Measurements from ENCODE around the gene PTPMT1.

Gene PTPMT1

GRCh38 chr11:47565340-47566148, at the start of gene PTPMT1:
Gene PTPMT1, plus strand, starts transcription at chr11:47565599. Its CDS starts 24 bp downstream, at chr11:47565623.
- TF ChIP-seq CTCF (IDR thresholded peaks at IDR 0.05; ENCODE audit: low read depth, low read length) (no peak), EZH2phosphoT487 (IDR thresholded peaks at IDR 0.05; ENCODE audit: low read depth) (no peak)
- peaks cover 55% of the 10 kb centered on the region for H3K79me2 ChIP-seq (ENCODE audit: low read length)

DNA sequence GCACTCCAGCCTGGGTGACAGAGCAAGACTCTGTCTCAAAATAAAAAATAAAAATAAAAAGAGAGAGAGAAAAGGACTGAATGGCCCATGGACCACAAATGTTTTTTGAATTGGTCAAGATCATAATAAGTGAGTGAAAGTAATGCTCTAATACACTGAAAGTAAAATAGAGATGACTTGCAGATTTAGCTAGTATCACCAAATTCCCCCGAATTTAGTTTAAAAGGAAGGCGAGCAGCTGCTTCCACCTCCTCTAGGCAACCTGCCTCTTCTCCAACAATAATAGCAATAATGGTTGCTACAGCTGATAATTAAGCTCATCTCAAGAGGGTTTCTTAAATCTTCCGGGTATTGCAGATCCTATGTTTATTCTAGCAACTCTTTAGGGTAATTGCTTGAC, 49.2 kb upstream of the PTPMT1 start:
- Histone ChIP-seq H3K4me3 (ENCODE audit: low read length) (peak overlapping the region; percentile 75), H3K27ac (ENCODE audit: low read length) (peak overlapping the region; percentile 98), H3K79me2 (ENCODE audit: low read length) (peaks cover 95% of the 10 kb centered on the region), H3K4me2 (ENCODE audit: low read length) (peak overlapping the region; percentile 72), H3K4me1 (ENCODE audit: low read length) (peaks cover 77% of the 10 kb centered on the region), H3K9ac (ENCODE audit: low read length) (peak overlapping the region; percentile 76), H3K27me3 (ENCODE audit: low read depth, low read length) (no peaks in the 10 kb centered on the region), H4K20me1 (ENCODE audit: insufficient read depth, low read length) (no peaks in the 10 kb centered on the region), H3K36me3 (replicated peaks; ENCODE audit: low read depth, low read length) (peaks cover 3% of the 10 kb centered on the region), H3K9me3 (ENCODE audit: insufficient read depth, low read length) (no peaks in the 10 kb centered on the region), H2AFZ (ENCODE audit: low read depth, low read length) (no peak overlapping the region)
- no peak for TF ChIP-seq EZH2phosphoT487 (IDR thresholded peaks at IDR 0.05; ENCODE audit: low read depth)
- no peak for TF ChIP-seq CTCF (IDR thresholded peaks at IDR 0.05; ENCODE audit: low read depth, low read length)

More at GRCh38 chr11:47565340-47566148, at the start of gene PTPMT1:
- peaks cover 12% of the 10 kb centered on the region for H3K36me3 ChIP-seq (replicated peaks; ENCODE audit: low read depth, low read length)
- no peaks in the 10 kb centered on the region for H3K27me3 ChIP-seq (ENCODE audit: low read depth, low read length)
- no peaks in the 10 kb centered on the region for H3K9me3 ChIP-seq (ENCODE audit: insufficient read depth, low read length)
- no peaks in the 10 kb centered on the region for H4K20me1 ChIP-seq (ENCODE audit: insufficient read depth, low read length)
- peaks cover 11% of the 10 kb centered on the region for H3K4me1 ChIP-seq (ENCODE audit: low read length)
- peak within 1 kb of the TSS; percentile 73 for H2AFZ ChIP-seq (ENCODE audit: low read depth, low read length)
- H3K4me3 ChIP-seq (ENCODE audit: low read length): peak within 1 kb of the TSS; percentile 94
- peak within 1 kb of the TSS; percentile 100 for H3K4me2 ChIP-seq (ENCODE audit: low read length)
- peak within 1 kb of the TSS; percentile 51 for H3K27ac ChIP-seq (ENCODE audit: low read length)
- H3K9ac ChIP-seq (ENCODE audit: low read length): peak within 1 kb of the TSS; percentile 90

DNA sequence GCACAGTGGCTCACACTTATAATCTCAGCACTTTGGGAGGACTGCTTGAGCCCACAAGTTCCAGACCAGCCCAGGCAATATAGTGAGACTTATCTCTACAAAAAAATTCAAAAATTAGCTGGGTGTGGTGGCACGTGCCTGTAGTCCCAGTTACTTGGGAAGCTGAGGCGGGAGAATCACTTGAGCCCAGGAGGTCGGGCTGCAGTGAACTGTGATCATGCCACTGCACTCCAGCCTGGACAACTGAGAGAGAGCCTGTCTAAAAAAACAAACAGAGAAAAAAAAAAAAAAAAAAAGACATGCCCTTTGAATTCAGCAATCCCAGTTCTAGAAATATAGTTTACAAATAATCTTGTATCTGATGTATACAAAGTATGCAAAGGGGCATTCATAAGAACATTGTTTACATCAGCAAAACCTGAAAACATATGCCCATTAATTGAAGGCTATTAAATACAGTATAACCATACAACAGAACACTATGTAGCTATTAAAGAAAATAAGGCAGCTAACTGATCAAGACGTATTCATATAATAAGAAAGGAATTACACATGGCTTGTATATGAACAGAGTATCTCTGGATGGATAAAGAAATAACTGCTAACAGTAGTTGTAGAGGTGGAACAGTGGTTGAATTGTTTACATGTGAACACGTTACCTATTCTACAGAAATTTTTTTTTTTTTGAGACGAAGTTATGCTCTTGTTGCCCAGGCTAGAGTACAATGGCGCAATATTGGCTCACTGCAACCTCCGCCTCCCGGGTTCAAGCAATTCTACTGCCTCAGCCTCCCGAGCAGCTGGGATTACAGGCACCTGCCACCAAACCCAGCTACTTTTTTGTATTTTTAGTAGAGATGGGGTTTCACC, 48.2 kb upstream of the PTPMT1 start:
- no peak for TF ChIP-seq CTCF (IDR thresholded peaks at IDR 0.05; ENCODE audit: low read depth, low read length)
- TF ChIP-seq EZH2phosphoT487 (IDR thresholded peaks at IDR 0.05; ENCODE audit: low read depth): no peak
- Histone ChIP-seq H2AFZ (ENCODE audit: low read depth, low read length) (no peak overlapping the region), H3K4me3 (ENCODE audit: low read length) (peak overlapping the region; percentile 75), H3K4me1 (ENCODE audit: low read length) (peaks cover 72% of the 10 kb centered on the region), H3K27ac (ENCODE audit: low read length) (peak overlapping the region; percentile 98), H3K79me2 (ENCODE audit: low read length) (peaks cover 95% of the 10 kb centered on the region), H4K20me1 (ENCODE audit: insufficient read depth, low read length) (no peaks in the 10 kb centered on the region), H3K36me3 (replicated peaks; ENCODE audit: low read depth, low read length) (no peaks in the 10 kb centered on the region), H3K9ac (ENCODE audit: low read length) (peak overlapping the region; percentile 76), H3K27me3 (ENCODE audit: low read depth, low read length) (no peaks in the 10 kb centered on the region), H3K4me2 (ENCODE audit: low read length) (peak overlapping the region; percentile 72), H3K9me3 (ENCODE audit: insufficient read depth, low read length) (no peaks in the 10 kb centered on the region)

All from OCI-LY3 (cell line).